SK-N-SH (cell line): ENCODE results near the gene MVB12A. TPM values are rescaled to one million over a fixed set of nuclear protein-coding genes. Genes with fewer than 3 reads are reported as not detected.

Experiments
- CTCF ChIA-PET: fragments of 300-600, 350-600 bp; formaldehyde crosslinking; extraction: SDS; loops from one replicate; lab custom pipeline; 2021; lab: Yijun Ruan, JAX
- POLR2A ChIA-PET: fragments of 350-600 bp; sonication (Branson Sonifier 250); formaldehyde crosslinking; extraction: SDS; loops from one replicate; lab custom pipeline; 2020; ENCODE audit warnings: antibody characterized with exemption, inconsistent platforms; lab: Yijun Ruan, JAX
- DNase-seq: peaks from one replicate; pipeline ENCODE4 v3.0.0; 2012
- H2AFZ ChIP-seq: fragments of 200-600 bp; sonication (generic); 2 replicates; pipeline ENCODE4 v1.8.1; 2016; ENCODE audit warnings: antibody characterized with exemption, mild to moderate bottlenecking, low read depth
- H3F3A ChIP-seq: fragments of 200-600 bp; sonication (generic); replicated peaks from 2 replicates; pipeline ENCODE3; 2016; ENCODE audit warnings: antibody characterized with exemption, mild to moderate bottlenecking; ENCODE audit not compliant: insufficient read depth
- H3K27ac ChIP-seq, 2 experiments: fragments of 200-500 bp in 1 of 2; fragments of 200-600 bp in 1 of 2; sonication (Bioruptor generic) in 1 of 2; sonication (generic), shearing (Covaris generic) in 1 of 2; 2 replicates each; pipeline versions ENCODE4 v1.5.1 to v1.6.1; 2014 to 2016; ENCODE audit warnings: low read depth in 2 of 2, inconsistent platforms in 1 of 2, low read length in 1 of 2, mild to moderate bottlenecking in 1 of 2, mixed read lengths in 1 of 2
- H3K27me3 ChIP-seq: fragments of 200-600 bp; sonication (generic), shearing (Covaris generic); 2 replicates; pipeline ENCODE4 v1.6.1; 2016; ENCODE audit warnings: mixed run types; ENCODE audit not compliant: insufficient read depth
- H3K36me3 ChIP-seq, 2 experiments: fragments of 200-500 bp in 1 of 2; fragments of 200-600 bp in 1 of 2; sonication (Bioruptor generic) in 1 of 2; sonication (generic) in 1 of 2; replicated peaks in 1 of 2; 2 replicates each; pipeline versions ENCODE3 to v1.5.1; 2014 to 2016; ENCODE audit warnings: low read length in 1 of 2, mild to moderate bottlenecking in 1 of 2; ENCODE audit not compliant: insufficient read depth in 2 of 2, control insufficient read depth in 1 of 2
- H3K4me1 ChIP-seq, 2 experiments: fragments of 200-500 bp in 1 of 2; fragments of 200-600 bp in 1 of 2; sonication (Bioruptor generic) in 1 of 2; sonication (generic), shearing (Covaris generic) in 1 of 2; 2 replicates each; pipeline versions ENCODE4 v1.5.1 to v1.6.1; 2014 to 2016; ENCODE audit warnings: low read depth in 1 of 2, low read length in 1 of 2, mixed run types in 1 of 2; ENCODE audit not compliant: insufficient read depth in 2 of 2, control insufficient read depth in 1 of 2
- H3K4me2 ChIP-seq: fragments of 200-600 bp; sonication (generic), shearing (Covaris generic); 2 replicates; pipeline ENCODE4 v1.6.1; 2017; ENCODE audit warnings: mixed run types
- H3K4me3 ChIP-seq, 2 experiments: fragments of 200-500 bp in 1 of 2; fragments of 200-600 bp in 1 of 2; sonication (Bioruptor generic) in 1 of 2; sonication (generic), shearing (Covaris generic) in 1 of 2; 2 replicates each; pipeline versions ENCODE4 v1.5.1 to v1.8.1; 2014 to 2016; ENCODE audit warnings: low read depth in 2 of 2, inconsistent platforms in 1 of 2, low read length in 1 of 2, mild to moderate bottlenecking in 1 of 2, mixed read lengths in 1 of 2, moderate library complexity in 1 of 2
- H3K79me2 ChIP-seq: fragments of 200-600 bp; sonication (generic); 2 replicates; pipeline ENCODE4 v1.8.1; 2017; ENCODE audit warnings: mild to moderate bottlenecking; ENCODE audit not compliant: insufficient read depth
- H3K9ac ChIP-seq: fragments of 200-600 bp; sonication (generic); 2 replicates; pipeline ENCODE4 v1.6.1; 2017; ENCODE audit warnings: mixed run types
- H3K9me2 ChIP-seq: fragments of 200-600 bp; sonication (generic); 2 replicates; pipeline ENCODE4 v1.6.1; 2017; ENCODE audit warnings: mixed run types
- H3K9me3 ChIP-seq: fragments of 200-600 bp; sonication (generic); 2 replicates; pipeline ENCODE4 v1.6.1; 2017; ENCODE audit warnings: mixed run types, mild to moderate bottlenecking, moderate library complexity
- H4K20me1 ChIP-seq: fragments of 200-600 bp; sonication (generic); 2 replicates; pipeline ENCODE4 v1.6.1; 2017; ENCODE audit warnings: mild to moderate bottlenecking, mixed run types; ENCODE audit not compliant: insufficient read depth
- CHD2 ChIP-seq: fragments of 150-350 bp; IDR thresholded peaks from 2 replicates; pipeline ENCODE4 v1.6.1; 2018; ENCODE audit warnings: low read length; ENCODE audit not compliant: partially characterized antibody
- ELF1 ChIP-seq: IDR thresholded peaks from 2 replicates; pipeline ENCODE4 v1.4.0; 2012
- EP300 ChIP-seq, 2 experiments: IDR thresholded peaks; 2 replicates each; pipeline versions ENCODE4 v1.4.0 to v1.6.1; 2012; ENCODE audit warnings: borderline replicate concordance in 1 of 2, low read depth in 1 of 2, low read length in 1 of 2
- FOSL2 ChIP-seq: IDR thresholded peaks from 2 replicates; pipeline ENCODE4 v1.4.0; 2012; ENCODE audit warnings: low read depth, mild to moderate bottlenecking, moderate library complexity, borderline replicate concordance
- FOXM1 ChIP-seq: IDR thresholded peaks from 2 replicates; pipeline ENCODE4 v1.4.0; 2012; ENCODE audit warnings: low read depth, mild to moderate bottlenecking
- MAX ChIP-seq: IDR thresholded peaks from 2 replicates; pipeline ENCODE4 v1.4.0; 2012; ENCODE audit warnings: low read depth
- NRF1 ChIP-seq: IDR thresholded peaks from 2 replicates; pipeline ENCODE4 v1.6.1; 2012; ENCODE audit warnings: low read depth, mild to moderate bottlenecking, low read length
- RCOR1 ChIP-seq: fragments of 150-350 bp; IDR thresholded peaks from 2 replicates; pipeline ENCODE4 v1.6.1; 2017; ENCODE audit warnings: antibody characterized with exemption, low read length
- RFX5 ChIP-seq: IDR thresholded peaks from 2 replicates; pipeline ENCODE4 v1.6.1; 2012; ENCODE audit warnings: mild to moderate bottlenecking, improper control_type of control experiment, low read length
- TCF12 ChIP-seq: IDR thresholded peaks from 2 replicates; pipeline ENCODE4 v1.4.0; 2012
- TEAD4 ChIP-seq: IDR thresholded peaks from 2 replicates; pipeline ENCODE4 v1.4.0; 2012; ENCODE audit warnings: mild to moderate bottlenecking, borderline replicate concordance; ENCODE audit not compliant: insufficient read depth
- YY1 ChIP-seq: IDR thresholded peaks from 2 replicates; pipeline ENCODE4 v1.4.0; 2012; ENCODE audit warnings: low read depth, mild to moderate bottlenecking
- WGBS: methylation state at CpG from one replicate; pipeline ENCODE4 v1.1.6; 2017; ENCODE audit warnings: low lambda C conversion rate; 5-methylcytosine and 5-hydroxymethylcytosine counted together
- polyA plus RNA-seq, 3 experiments: library from polyadenylated mRNA; depleted of rRNA; stranded (reverse); fragments of >200 nt; gene quantifications; 2 replicates each; pipeline ENCODE4 v1.2.3, GENCODE V29; 2012
- TF ChIP-seq, protein P1 (sequence below): fragments of 150-350 bp; IDR thresholded peaks from 2 replicates; pipeline ENCODE4 v1.6.1; 2017; ENCODE audit warnings: antibody characterized with exemption, low read length, low read depth, borderline replicate concordance
- TF ChIP-seq, protein P2 (sequence below): fragments of 200-600 bp; sonication (generic); IDR thresholded peaks from 2 replicates; pipeline ENCODE4 v1.6.1; 2017; ENCODE audit warnings: antibody characterized with exemption, mild to moderate bottlenecking, moderate library complexity

MVB12A gene
- polyA plus RNA-seq, 1 of the 3 experiments (the other 2 are of a cell fraction): 63.9 TPM

DNA sequence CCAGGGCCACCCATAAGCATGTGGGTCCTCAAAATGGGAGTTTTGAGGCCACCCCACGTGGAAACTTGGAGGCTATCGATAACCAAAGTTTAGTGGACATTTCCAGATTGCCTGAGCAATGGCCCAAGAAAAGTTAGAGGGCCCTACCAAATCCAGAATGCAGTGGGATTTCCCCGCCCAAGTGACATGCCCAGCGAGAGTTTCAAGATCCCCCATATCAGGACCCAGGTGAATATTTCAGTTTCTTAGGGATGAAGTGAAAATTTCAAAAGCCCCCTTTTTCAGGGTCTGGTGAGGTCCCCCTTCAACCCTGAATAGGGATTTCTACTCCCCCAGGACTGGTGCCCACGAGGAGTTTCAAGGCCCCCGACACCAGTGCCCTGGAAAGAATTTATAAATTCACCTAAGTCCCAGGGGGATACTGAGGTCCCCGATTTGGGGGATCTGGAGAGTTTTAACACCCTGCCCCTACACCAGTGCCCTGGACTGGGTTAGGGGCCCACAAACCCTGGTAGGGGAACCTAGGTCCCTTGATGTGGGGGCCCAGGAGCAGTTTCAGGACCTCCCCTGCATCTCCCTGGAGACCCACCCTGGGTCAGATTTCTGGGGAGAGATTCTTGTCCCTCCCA is 15.1 kb upstream of the MVB12A start:
- WGBS: 90% methylated on average over 7 of the region's 7 CpGs

GRCh38 chr19:17405250-17406045 is 14.4 kb upstream of the MVB12A start, which contains the start of gene BST2:
BST2 (minus strand) TSS chr19:17405630; CDS start chr19:17405575, 55 bp downstream.
- 91% methylated on average over 12 of the region's 18 CpGs for WGBS
- ChIA-PET POLR2A (no interaction called here), CTCF (interaction anchor here (1.3 to 1.5 kb wide), 2 partner anchors 14 to 19 kb away, joined by 4 to 8 read pairs; no protein-coding TSS in a partner anchor)

More for the DNA sequence above, 15.1 kb upstream of the MVB12A start:
- Histone ChIP-seq H3K4me1 (peaks cover 0 to 23% of the 10 kb centered on the region in 2 experiments; a peak in 1 of 4 replicates), H3K4me2 (no peak overlapping the region), H3K9me3 (no peaks in the 10 kb centered on the region), H2AFZ (no peak overlapping the region), H3K9ac (no peak overlapping the region), H3K9me2 (no peaks in the 10 kb centered on the region), H3K4me3 (no peak overlapping the region; a peak in 1 of 4 replicates), H3K27me3 (no peaks in the 10 kb centered on the region), H3K79me2 (no peaks in the 10 kb centered on the region), H3K27ac (peak overlapping the region in 1 of 2 experiments; percentile 47; a peak in 1 of 4 replicates), H3K36me3 (no peaks in the 10 kb centered on the region), H4K20me1 (no peaks in the 10 kb centered on the region), H3F3A (no peaks in the 10 kb centered on the region)
- peak; percentile 16 for DNase-seq
- CTCF ChIA-PET: interaction anchor here (0.7 to 1.5 kb wide), 3 partner anchors 10 to 19 kb away, joined by 3 to 8 read pairs (median 4); no protein-coding TSS in a partner anchor
- TF ChIP-seq NRF1 (no peak), RCOR1 (no peak), CHD2 (no peak), FOSL2 (no peak), ELF1 (no peak), MAX (no peak), EP300 (IDR thresholded peaks at IDR 0.05; ENCODE audit: borderline replicate concordance in 1 of 2, low read depth in 1 of 2, low read length in 1 of 2) (no peak), FOXM1 (no peak), TEAD4 (no peak), RFX5 (no peak), YY1 (no peak), TCF12 (no peak)
- TF ChIP-seq, protein P1, sequence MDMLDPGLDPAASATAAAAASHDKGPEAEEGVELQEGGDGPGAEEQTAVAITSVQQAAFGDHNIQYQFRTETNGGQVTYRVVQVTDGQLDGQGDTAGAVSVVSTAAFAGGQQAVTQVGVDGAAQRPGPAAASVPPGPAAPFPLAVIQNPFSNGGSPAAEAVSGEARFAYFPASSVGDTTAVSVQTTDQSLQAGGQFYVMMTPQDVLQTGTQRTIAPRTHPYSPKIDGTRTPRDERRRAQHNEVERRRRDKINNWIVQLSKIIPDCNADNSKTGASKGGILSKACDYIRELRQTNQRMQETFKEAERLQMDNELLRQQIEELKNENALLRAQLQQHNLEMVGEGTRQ: no peak
- TF ChIP-seq, protein P2, sequence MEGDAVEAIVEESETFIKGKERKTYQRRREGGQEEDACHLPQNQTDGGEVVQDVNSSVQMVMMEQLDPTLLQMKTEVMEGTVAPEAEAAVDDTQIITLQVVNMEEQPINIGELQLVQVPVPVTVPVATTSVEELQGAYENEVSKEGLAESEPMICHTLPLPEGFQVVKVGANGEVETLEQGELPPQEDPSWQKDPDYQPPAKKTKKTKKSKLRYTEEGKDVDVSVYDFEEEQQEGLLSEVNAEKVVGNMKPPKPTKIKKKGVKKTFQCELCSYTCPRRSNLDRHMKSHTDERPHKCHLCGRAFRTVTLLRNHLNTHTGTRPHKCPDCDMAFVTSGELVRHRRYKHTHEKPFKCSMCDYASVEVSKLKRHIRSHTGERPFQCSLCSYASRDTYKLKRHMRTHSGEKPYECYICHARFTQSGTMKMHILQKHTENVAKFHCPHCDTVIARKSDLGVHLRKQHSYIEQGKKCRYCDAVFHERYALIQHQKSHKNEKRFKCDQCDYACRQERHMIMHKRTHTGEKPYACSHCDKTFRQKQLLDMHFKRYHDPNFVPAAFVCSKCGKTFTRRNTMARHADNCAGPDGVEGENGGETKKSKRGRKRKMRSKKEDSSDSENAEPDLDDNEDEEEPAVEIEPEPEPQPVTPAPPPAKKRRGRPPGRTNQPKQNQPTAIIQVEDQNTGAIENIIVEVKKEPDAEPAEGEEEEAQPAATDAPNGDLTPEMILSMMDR: no peak
- POLR2A ChIA-PET: no interaction called here

More at GRCh38 chr19:17405250-17406045, 14.4 kb upstream of the MVB12A start, which contains the start of gene BST2:
- H3F3A ChIP-seq: no peaks in the 10 kb centered on the region
- H2AFZ ChIP-seq: no peak within 1 kb of the TSS; the same call in 1 of the 2 replicates
- H3K4me2 ChIP-seq: no peak within 1 kb of the TSS
- peak within 1 kb of the TSS in 1 of 2 experiments; percentile 47; a peak in 1 of 4 replicates for H3K27ac ChIP-seq
- H4K20me1 ChIP-seq: no peaks in the 10 kb centered on the region
- H3K9ac ChIP-seq: no peak within 1 kb of the TSS
- TF ChIP-seq FOXM1: no peak
- TF ChIP-seq YY1: no peak
- DNase-seq: peak; percentile 39
- H3K79me2 ChIP-seq: no peaks in the 10 kb centered on the region
- peaks cover 0 to 23% of the 10 kb centered on the region in 2 experiments; a peak in 1 of 4 replicates for H3K4me1 ChIP-seq
- no peaks in the 10 kb centered on the region for H3K36me3 ChIP-seq
- no peaks in the 10 kb centered on the region for H3K9me3 ChIP-seq
- no peak within 1 kb of the TSS; a peak in 1 of 4 replicates for H3K4me3 ChIP-seq
- H3K9me2 ChIP-seq: no peaks in the 10 kb centered on the region
- H3K27me3 ChIP-seq: no peaks in the 10 kb centered on the region
